ENCODE results near the gene CMYA5.

The CMYA5 gene

GRCh38 chr5:79713727-79714126, 24.1 kb downstream of the CMYA5 start:
- H3K4me3 ChIP-seq (ENCODE audit: low read depth in 1 of 2, low read length in 1 of 2), result no peak overlapping the region
- no peak for TF ChIP-seq CTCF (IDR thresholded peaks at IDR 0.05)
- H3K4me1 ChIP-seq (ENCODE audit: control insufficient read depth in 1 of 2, insufficient read depth in 1 of 2, low read depth in 1 of 2, low read length in 1 of 2), result no peaks in the 10 kb centered on the region
- H3K27ac ChIP-seq, result no peak overlapping the region
- no peaks in the 10 kb centered on the region for H3K27me3 ChIP-seq
- no peaks in the 10 kb centered on the region for H3K9me3 ChIP-seq
- no peaks in the 10 kb centered on the region for H3K36me3 ChIP-seq

- Histone ChIP-seq H3K4me1 (ENCODE audit: control insufficient read depth in 1 of 2, insufficient read depth in 1 of 2, low read depth in 1 of 2, low read length in 1 of 2) (no peaks in the 10 kb centered on the region), H3K9me3 (peaks cover 7% of the 10 kb centered on the region), H3K27ac (no peak overlapping the region), H3K27me3 (no peaks in the 10 kb centered on the region), H3K36me3 (no peaks in the 10 kb centered on the region), H3K4me3 (ENCODE audit: low read depth in 1 of 2, low read length in 1 of 2) (no peak overlapping the region)
- no peak for TF ChIP-seq CTCF (IDR thresholded peaks at IDR 0.05)
Observed at GRCh38 chr5:79716839-79717238, 27.2 kb downstream of the CMYA5 start.

- H3K27ac ChIP-seq, result no peak overlapping the region
- TF ChIP-seq CTCF (IDR thresholded peaks at IDR 0.05), result no peak
- no peaks in the 10 kb centered on the region for H3K4me1 ChIP-seq (ENCODE audit: control insufficient read depth in 1 of 2, insufficient read depth in 1 of 2, low read depth in 1 of 2, low read length in 1 of 2)
- H3K36me3 ChIP-seq, result no peaks in the 10 kb centered on the region
- H3K9me3 ChIP-seq, result peaks cover 7% of the 10 kb centered on the region
- no peaks in the 10 kb centered on the region for H3K27me3 ChIP-seq
- H3K4me3 ChIP-seq (ENCODE audit: low read depth in 1 of 2, low read length in 1 of 2), result no peak overlapping the region
Observed at GRCh38 chr5:79720096-79720495, 30.5 kb downstream of the CMYA5 start.

GRCh38 chr5:79727451-79728355, 38.1 kb downstream of the CMYA5 start:
- Histone ChIP-seq H3K27ac (no peak overlapping the region), H3K9me3 (no peaks in the 10 kb centered on the region), H3K36me3 (no peaks in the 10 kb centered on the region), H3K4me3 (ENCODE audit: low read depth in 1 of 2, low read length in 1 of 2) (no peak overlapping the region), H3K27me3 (peaks cover 33% of the 10 kb centered on the region), H3K4me1 (ENCODE audit: control insufficient read depth in 1 of 2, insufficient read depth in 1 of 2, low read depth in 1 of 2, low read length in 1 of 2) (peaks cover 0 to 8% of the 10 kb centered on the region in 2 experiments)
- no peak for TF ChIP-seq CTCF (IDR thresholded peaks at IDR 0.05)

GRCh38 chr5:79728396-79728795, 38.8 kb downstream of the CMYA5 start:
- no peak for TF ChIP-seq CTCF (IDR thresholded peaks at IDR 0.05)
- Histone ChIP-seq H3K4me1 (ENCODE audit: control insufficient read depth in 1 of 2, insufficient read depth in 1 of 2, low read depth in 1 of 2, low read length in 1 of 2) (peaks cover 0 to 8% of the 10 kb centered on the region in 2 experiments), H3K36me3 (no peaks in the 10 kb centered on the region), H3K4me3 (ENCODE audit: low read depth in 1 of 2, low read length in 1 of 2) (no peak overlapping the region), H3K27ac (no peak overlapping the region), H3K9me3 (no peaks in the 10 kb centered on the region), H3K27me3 (peaks cover 40% of the 10 kb centered on the region)

Measured in neutrophil (primary cell).